Left ventricle myocardium inferior (tissue), 1 donor: ENCODE measurements around the gene GYS1. TPM values are rescaled to one million over a fixed set of nuclear protein-coding genes. Genes with fewer than 3 reads are reported as not detected.

ENCODE experiments used
- DNase-seq: peaks from one replicate; pipeline ENCODE4 v3.0.0-alpha.2; 2020
- H3K27ac ChIP-seq: fragments of 200-600 bp; replicated peaks from 2 replicates; pipeline ENCODE4 v1.8.0; 2021
- H3K27me3 ChIP-seq: fragments of 200-600 bp; 2 replicates; pipeline ENCODE4 v1.8.0; 2021; ENCODE audit warnings: low read depth
- H3K36me3 ChIP-seq: fragments of 200-600 bp; 2 replicates; pipeline ENCODE4 v1.8.0; 2021
- H3K4me1 ChIP-seq: fragments of 200-600 bp; 2 replicates; pipeline ENCODE4 v1.8.0; 2021
- H3K4me3 ChIP-seq: fragments of 200-600 bp; 2 replicates; pipeline ENCODE4 v1.8.0; 2021; ENCODE audit warnings: mild to moderate bottlenecking, moderate library complexity
- H3K9me3 ChIP-seq: fragments of 200-600 bp; replicated peaks from 2 replicates; pipeline ENCODE4 v1.8.0; 2021
- CTCF ChIP-seq: fragments of 200-600 bp; IDR thresholded peaks from 2 replicates; pipeline ENCODE4 v1.8.0; 2021; ENCODE audit warnings: antibody characterized with exemption, mild to moderate bottlenecking, borderline replicate concordance
- intact Hi-C: fragments of 100-400 bp; cut with micrococcal nuclease; formaldehyde crosslinking; loops from one replicate; pipeline ENCODE4 v1.11.0; 2022
- total RNA-seq: library from RNA; stranded (reverse); fragmentation: NEBNext Ultra II Directional; extraction: Animal tissue kit (Norgen Biotek cat#: 25700); gene quantifications from one replicate; pipeline ENCODE4 v1.2.1, GENCODE V29; 2021
- donor health status: DM: no; HTN: yes; CAD: no; lungs with severe emphysema.

Gene GYS1
- total RNA-seq, 1 donor from 2014 or later: 138 TPM

- Histone ChIP-seq H3K27ac (no peak within 1 kb of the TSS), H3K27me3 (peaks cover 30% of the 10 kb centered on the region), H3K9me3 (no peaks in the 10 kb centered on the region), H3K4me1 (peaks cover 27% of the 10 kb centered on the region), H3K4me3 (peak within 1 kb of the TSS; percentile 63), H3K36me3 (peaks cover 33% of the 10 kb centered on the region)
- DNase-seq: no peak
- intact Hi-C loops: no loop called here
- no peak for TF ChIP-seq CTCF
These were observed 24.0 kb upstream of the GYS1 start, which contains the start of gene LHB for GRCh38 chr19:49017041-49017665. Gene LHB, minus strand, starts transcription at chr19:49017091. Its CDS starts 10 bp downstream, at chr19:49017081.

- Histone ChIP-seq H3K4me3 (no peak overlapping the region), H3K27me3 (peaks cover 29% of the 10 kb centered on the region), H3K9me3 (no peaks in the 10 kb centered on the region), H3K4me1 (peaks cover 27% of the 10 kb centered on the region), H3K36me3 (peaks cover 42% of the 10 kb centered on the region), H3K27ac (no peak overlapping the region)
- intact Hi-C loops: no loop called here
- no peak for DNase-seq
- no peak for TF ChIP-seq CTCF
These were observed 23.1 kb upstream of the GYS1 start for GRCh38 chr19:49016067-49016839.

- Histone ChIP-seq H3K36me3 (peaks cover 56% of the 10 kb centered on the region), H3K27ac (no peak overlapping the region), H3K4me3 (no peak overlapping the region), H3K4me1 (peaks cover 27% of the 10 kb centered on the region), H3K9me3 (no peaks in the 10 kb centered on the region), H3K27me3 (peaks cover 29% of the 10 kb centered on the region)
- intact Hi-C loops: no loop called here
- TF ChIP-seq CTCF: no peak
- no peak for DNase-seq
These were observed 21.8 kb upstream of the GYS1 start for GRCh38 chr19:49014870-49015255.

- H3K36me3 ChIP-seq: peaks cover 62% of the 10 kb centered on the region
- peaks cover 22% of the 10 kb centered on the region for H3K4me1 ChIP-seq
- DNase-seq: no peak
- intact Hi-C loops: no loop called here
- no peak overlapping the region for H3K4me3 ChIP-seq
- peaks cover 23% of the 10 kb centered on the region for H3K27me3 ChIP-seq
- TF ChIP-seq CTCF: no peak
- no peak overlapping the region for H3K27ac ChIP-seq
- no peaks in the 10 kb centered on the region for H3K9me3 ChIP-seq
These were observed 21.2 kb upstream of the GYS1 start for GRCh38 chr19:49014123-49014869.

- Histone ChIP-seq H3K4me1 (no peaks in the 10 kb centered on the region), H3K27me3 (no peaks in the 10 kb centered on the region), H3K4me3 (no peak overlapping the region), H3K9me3 (no peaks in the 10 kb centered on the region), H3K36me3 (peaks cover 89% of the 10 kb centered on the region), H3K27ac (no peak overlapping the region)
- intact Hi-C loops: no loop called here
- DNase-seq: no peak
- TF ChIP-seq CTCF: no peak
These were observed 18.1 kb upstream of the GYS1 start for GRCh38 chr19:49011194-49011593.
